Mesendoderm (in vitro differentiated cells): ENCODE data around the gene MED4.

Source experiments
- DNase-seq: peaks from one replicate; pipeline ENCODE4 v3.0.0; 2013
- H2AK5ac ChIP-seq: 2 replicates; pipeline ENCODE4 v1.6.1; 2013; ENCODE audit warnings: low read length, inconsistent platforms
- H2BK120ac ChIP-seq: 2 replicates; pipeline ENCODE4 v1.6.1; 2013; ENCODE audit warnings: low read depth, mild to moderate bottlenecking, low read length, moderate library complexity, mixed read lengths
- H2BK15ac ChIP-seq: replicated peaks from 2 replicates; pipeline ENCODE4 v1.6.1; 2013; ENCODE audit warnings: low read depth, mild to moderate bottlenecking, moderate library complexity
- H2BK5ac ChIP-seq: 2 replicates; pipeline ENCODE4 v1.6.1; 2013; ENCODE audit warnings: low read length, inconsistent platforms
- H3K18ac ChIP-seq: 2 replicates; pipeline ENCODE4 v1.6.1; 2013; ENCODE audit warnings: mild to moderate bottlenecking, low read length, mixed read lengths
- H3K23ac ChIP-seq: one replicate; pipeline ENCODE4 v1.6.1; 2013; ENCODE audit warnings: low read length
- H3K27ac ChIP-seq: 2 replicates; pipeline ENCODE4 v1.5.1; 2013; ENCODE audit warnings: low read depth, mild to moderate bottlenecking, inconsistent platforms, low read length, moderate library complexity
- H3K27me3 ChIP-seq: 2 replicates; pipeline ENCODE4 v1.6.1; 2013; ENCODE audit warnings: low read length, control low read depth, mild to moderate bottlenecking, inconsistent platforms; ENCODE audit not compliant: insufficient read depth, poor library complexity
- H3K36me3 ChIP-seq: 2 replicates; pipeline ENCODE4 v1.6.1; 2013; ENCODE audit warnings: low read length, inconsistent platforms; ENCODE audit not compliant: control insufficient read depth, insufficient read depth
- H3K4ac ChIP-seq: one replicate; pipeline ENCODE4 v1.6.1; 2013; ENCODE audit warnings: low read depth, mild to moderate bottlenecking, low read length, moderate library complexity
- H3K4me1 ChIP-seq: 2 replicates; pipeline ENCODE4 v1.6.1; 2013; ENCODE audit warnings: low read depth, low read length, inconsistent platforms; ENCODE audit not compliant: control insufficient read depth
- H3K4me2 ChIP-seq: 2 replicates; pipeline ENCODE4 v1.6.1; 2013; ENCODE audit warnings: low read length
- H3K4me3 ChIP-seq: 2 replicates; pipeline ENCODE4 v1.5.1; 2013; ENCODE audit warnings: mild to moderate bottlenecking, low read length
- H3K56ac ChIP-seq: one replicate; pipeline ENCODE4 v1.6.1; 2013; ENCODE audit warnings: low read length
- H3K79me1 ChIP-seq: 2 replicates; pipeline ENCODE4 v1.6.1; 2013; ENCODE audit warnings: low read length, inconsistent platforms
- H3K79me2 ChIP-seq: 2 replicates; pipeline ENCODE4 v1.6.1; 2013; ENCODE audit warnings: mild to moderate bottlenecking, low read length; ENCODE audit not compliant: control insufficient read depth, insufficient read depth
- H3K9ac ChIP-seq: 2 replicates; pipeline ENCODE4 v1.6.1; 2013; ENCODE audit warnings: low read length, inconsistent platforms
- H4K5ac ChIP-seq: one replicate; pipeline ENCODE4 v1.6.1; 2013; ENCODE audit warnings: low read length
- H4K8ac ChIP-seq: one replicate; pipeline ENCODE4 v1.6.1; 2013; ENCODE audit warnings: low read depth, mild to moderate bottlenecking, control low read depth, low read length, moderate library complexity
- WGBS: extraction: QIAGEN DNeasy Blood & Tissue Kit; methylation state at CpG from one replicate; pipeline ENCODE4 v1.1.7; 2013; ENCODE audit warnings: low lambda C conversion rate, missing lambda C conversion rate; ENCODE audit not compliant: insufficient coverage; ENCODE audit errors: extremely low coverage; 5-methylcytosine and 5-hydroxymethylcytosine counted together

MED4 gene

DNA sequence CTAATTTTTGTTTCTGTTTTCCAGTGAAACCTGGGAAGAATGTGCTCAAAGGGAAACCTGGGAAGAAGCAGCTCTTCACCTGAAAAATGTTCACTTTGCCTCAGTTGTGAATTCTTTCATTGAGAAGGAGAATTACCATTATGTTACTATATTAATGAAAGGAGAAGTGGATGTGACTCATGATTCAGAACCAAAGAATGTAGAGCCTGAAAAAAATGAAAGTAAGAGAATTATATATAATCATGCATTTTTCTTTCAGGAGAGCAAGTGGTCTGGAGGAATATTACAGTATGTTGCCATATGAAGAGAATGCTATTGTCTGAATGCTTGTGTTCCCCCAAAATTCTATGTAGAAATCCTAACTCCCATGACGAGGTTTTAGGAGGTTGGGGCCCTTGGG lies 54.0 kb downstream of the MED4 start:
- H3K36me3 ChIP-seq, result peaks cover 4% of the 10 kb centered on the region
- WGBS, result no CpG with 5 or more reads among the region's 1 CpG

DNA sequence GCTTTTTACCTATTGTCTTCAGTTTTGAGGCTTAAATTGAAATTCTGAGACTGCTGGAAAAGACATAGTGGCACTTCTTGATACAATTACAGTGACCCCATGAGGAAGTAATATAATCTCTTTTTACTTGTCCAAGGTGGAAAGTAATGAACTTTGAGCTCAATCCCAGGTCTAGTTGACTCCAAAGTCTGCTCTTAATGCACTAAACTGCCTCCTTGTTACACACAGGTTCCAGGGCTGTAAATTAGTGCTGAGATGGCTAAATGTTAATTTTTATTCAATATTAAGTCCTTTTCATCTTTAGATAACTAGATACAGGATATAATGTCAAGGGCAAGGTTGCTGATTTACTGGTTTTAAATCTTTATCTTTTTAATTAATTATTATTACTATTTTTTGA lies 54.9 kb downstream of the MED4 start:
- Histone ChIP-seq H3K4me3 (no peak overlapping the region), H3K79me1 (peaks cover 4% of the 10 kb centered on the region), H3K18ac (no peak overlapping the region), H3K36me3 (peaks cover 4% of the 10 kb centered on the region), H4K8ac (no peak overlapping the region), H3K23ac (no peak overlapping the region), H3K79me2 (peaks cover 12% of the 10 kb centered on the region), H4K5ac (no peak overlapping the region), H2BK5ac (no peak overlapping the region), H3K56ac (no peak overlapping the region), H3K4me2 (no peak overlapping the region), H3K27me3 (no peaks in the 10 kb centered on the region), H2BK15ac (no peak overlapping the region), H2AK5ac (no peak overlapping the region), H3K27ac (peak overlapping the region; percentile 44), H2BK120ac (no peak overlapping the region), H3K4me1 (peaks cover 6% of the 10 kb centered on the region), H3K9ac (no peak overlapping the region), H3K4ac (no peak overlapping the region)
- no peak for DNase-seq

More for the DNA sequence above, 54.0 kb downstream of the MED4 start:
- Histone ChIP-seq H3K4me1 (peaks cover 6% of the 10 kb centered on the region), H2AK5ac (no peak overlapping the region), H3K79me2 (peaks cover 12% of the 10 kb centered on the region), H3K27ac (no peak overlapping the region), H2BK15ac (no peak overlapping the region), H3K56ac (no peak overlapping the region), H4K8ac (no peak overlapping the region), H3K23ac (no peak overlapping the region), H3K27me3 (no peaks in the 10 kb centered on the region), H3K4me3 (no peak overlapping the region), H3K18ac (no peak overlapping the region), H3K4me2 (no peak overlapping the region), H3K9ac (no peak overlapping the region), H2BK5ac (no peak overlapping the region), H3K4ac (no peak overlapping the region), H2BK120ac (no peak overlapping the region), H4K5ac (no peak overlapping the region), H3K79me1 (peaks cover 4% of the 10 kb centered on the region)
- no peak for DNase-seq

DNA sequence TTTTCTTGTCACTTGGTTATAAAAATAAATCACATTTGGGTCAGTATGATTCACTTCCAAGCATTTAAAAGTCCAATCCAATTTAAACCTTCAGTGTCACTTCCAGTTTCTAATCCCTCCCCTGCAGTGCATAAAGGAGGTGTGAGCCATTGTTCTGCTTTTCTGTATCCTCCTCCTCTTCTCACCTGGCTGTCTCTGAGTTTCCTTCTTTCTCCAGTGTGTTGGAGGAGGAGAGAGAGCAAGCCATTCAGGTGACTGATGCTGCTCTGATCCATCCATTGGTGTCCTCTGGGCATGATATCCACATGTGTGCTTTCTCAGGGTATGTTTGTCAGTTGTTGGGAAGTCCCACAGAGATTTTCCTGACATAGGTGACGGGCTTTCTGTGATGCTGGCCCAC lies 56.1 kb downstream of the MED4 start:
- H3K18ac ChIP-seq, result peak overlapping the region; percentile 1
- peaks cover 12% of the 10 kb centered on the region for H3K79me2 ChIP-seq
- H3K36me3 ChIP-seq, result peaks cover 4% of the 10 kb centered on the region
- DNase-seq, result peak; percentile 88
- no peak overlapping the region for H3K4ac ChIP-seq
- peak overlapping the region; percentile 87 for H3K27ac ChIP-seq
- H4K5ac ChIP-seq, result no peak overlapping the region
- no peak overlapping the region for H2AK5ac ChIP-seq
- H2BK120ac ChIP-seq, result no peak overlapping the region
- H3K4me1 ChIP-seq, result peaks cover 6% of the 10 kb centered on the region
- peak overlapping the region; percentile 3 for H3K4me2 ChIP-seq
- H3K4me3 ChIP-seq, result no peak overlapping the region
- H2BK5ac ChIP-seq, result peak overlapping the region; percentile 1
- WGBS, result no CpG with 5 or more reads among the region's 1 CpG
- no peaks in the 10 kb centered on the region for H3K27me3 ChIP-seq
- no peak overlapping the region for H4K8ac ChIP-seq
- peak overlapping the region; percentile 26 for H3K9ac ChIP-seq
- peak overlapping the region; percentile 52 for H3K56ac ChIP-seq
- peaks cover 4% of the 10 kb centered on the region for H3K79me1 ChIP-seq
- H2BK15ac ChIP-seq, result no peak overlapping the region
- H3K23ac ChIP-seq, result no peak overlapping the region

DNA sequence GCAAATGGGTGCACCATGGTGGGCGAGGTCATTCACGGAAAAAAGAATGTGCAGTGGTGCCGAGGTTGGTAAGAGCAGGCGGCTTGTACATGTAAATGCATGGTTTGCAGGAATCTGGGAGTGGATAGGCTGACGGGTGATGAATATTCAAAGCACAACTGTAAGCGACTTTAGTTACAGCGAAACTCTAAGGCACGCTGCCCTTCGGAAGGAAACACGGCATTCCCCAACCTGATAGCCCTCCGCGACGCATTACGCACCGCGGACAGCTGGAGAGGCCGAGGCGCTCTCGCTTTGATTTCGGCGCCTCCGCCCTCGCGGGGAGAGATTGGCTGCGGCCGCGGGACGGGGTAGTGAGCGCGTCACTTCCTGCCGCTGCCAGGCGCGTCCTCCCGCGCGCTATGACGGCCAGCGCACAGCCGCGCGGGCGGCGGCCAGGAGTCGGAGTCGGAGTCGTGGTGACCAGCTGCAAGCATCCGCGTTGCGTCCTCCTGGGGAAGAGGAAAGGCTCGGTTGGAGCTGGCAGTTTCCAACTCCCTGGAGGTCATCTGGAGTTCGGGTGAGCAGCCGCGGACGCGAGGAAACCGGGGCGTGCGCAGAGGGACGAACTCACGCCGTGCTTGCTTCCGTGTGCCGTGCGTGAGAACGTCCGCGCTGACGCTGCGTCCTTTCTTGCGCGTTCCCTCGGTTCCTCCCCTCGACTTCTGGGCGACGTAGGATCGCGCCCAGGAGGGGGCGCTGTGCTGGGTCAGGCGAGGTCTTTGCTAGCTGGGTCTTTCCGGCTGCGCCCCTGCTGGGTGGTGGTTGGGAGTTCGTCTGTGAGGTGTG lies 57.3 kb downstream of the MED4 start, which contains the start of gene NUDT15:
TSS of gene NUDT15 (plus strand) at position 381 of the 828 bp plus-strand sequence. CDS start at position 402, 21 bp downstream.
- H3K4me2 ChIP-seq, result peak within 1 kb of the TSS; percentile 68
- peaks cover 4% of the 10 kb centered on the region for H3K79me1 ChIP-seq
- peak within 1 kb of the TSS; percentile 4 for H3K18ac ChIP-seq
- peaks cover 4% of the 10 kb centered on the region for H3K36me3 ChIP-seq
- no peak within 1 kb of the TSS for H3K23ac ChIP-seq
- DNase-seq, result peak; percentile 98
- WGBS, result no CpG with 5 or more reads among the region's 82 CpGs
- peak within 1 kb of the TSS; percentile 93 for H3K27ac ChIP-seq
- H2AK5ac ChIP-seq, result peak within 1 kb of the TSS; percentile 66
- H3K79me2 ChIP-seq, result peaks cover 12% of the 10 kb centered on the region
- H4K5ac ChIP-seq, result no peak within 1 kb of the TSS
- H3K4me1 ChIP-seq, result peaks cover 6% of the 10 kb centered on the region
- no peak within 1 kb of the TSS for H4K8ac ChIP-seq
- no peak within 1 kb of the TSS for H2BK120ac ChIP-seq
- H2BK15ac ChIP-seq, result no peak within 1 kb of the TSS
- H2BK5ac ChIP-seq, result peak within 1 kb of the TSS; percentile 82
- H3K9ac ChIP-seq, result peak within 1 kb of the TSS; percentile 84
- H3K4me3 ChIP-seq, result peak within 1 kb of the TSS; percentile 66
- peak within 1 kb of the TSS; percentile 73 for H3K4ac ChIP-seq
- peak within 1 kb of the TSS; percentile 94 for H3K56ac ChIP-seq
- no peaks in the 10 kb centered on the region for H3K27me3 ChIP-seq

DNA sequence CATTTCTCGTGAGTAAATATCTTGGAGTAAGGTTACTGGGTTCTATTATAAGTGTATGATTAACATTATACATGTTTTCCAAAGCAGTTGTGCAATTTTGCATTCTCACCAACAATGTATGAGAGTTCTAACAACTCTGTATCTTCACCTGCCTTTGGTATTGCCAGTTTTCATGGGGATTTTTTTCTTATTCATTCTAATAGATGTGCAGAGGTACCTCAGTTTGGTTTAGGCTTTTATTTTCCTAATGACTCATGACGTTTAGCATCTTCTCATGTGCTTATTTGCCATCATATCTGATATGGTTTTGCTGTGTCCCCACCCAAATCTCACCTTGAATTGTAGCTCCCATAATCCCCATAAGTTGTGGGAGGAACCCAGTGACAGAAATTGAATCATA lies 65.0 kb downstream of the MED4 start:
- H3K27me3 ChIP-seq, result no peaks in the 10 kb centered on the region
- WGBS, result no CpG with 5 or more reads among the region's 2 CpGs
- H3K4me1 ChIP-seq, result no peaks in the 10 kb centered on the region
- H3K79me2 ChIP-seq, result no peaks in the 10 kb centered on the region
- no peak overlapping the region for H4K5ac ChIP-seq
- H3K18ac ChIP-seq, result no peak overlapping the region
- H3K4me3 ChIP-seq, result no peak overlapping the region
- no peaks in the 10 kb centered on the region for H3K79me1 ChIP-seq
- no peak overlapping the region for H2BK15ac ChIP-seq
- no peak overlapping the region for H3K4ac ChIP-seq
- no peak overlapping the region for H3K27ac ChIP-seq
- no peak overlapping the region for H4K8ac ChIP-seq
- no peak overlapping the region for H3K56ac ChIP-seq
- H3K36me3 ChIP-seq, result no peaks in the 10 kb centered on the region
- no peak overlapping the region for H3K9ac ChIP-seq
- H3K4me2 ChIP-seq, result no peak overlapping the region
- H2BK5ac ChIP-seq, result no peak overlapping the region
- H3K23ac ChIP-seq, result no peak overlapping the region
- no peak overlapping the region for H2AK5ac ChIP-seq
- DNase-seq, result no peak
- H2BK120ac ChIP-seq, result no peak overlapping the region

DNA sequence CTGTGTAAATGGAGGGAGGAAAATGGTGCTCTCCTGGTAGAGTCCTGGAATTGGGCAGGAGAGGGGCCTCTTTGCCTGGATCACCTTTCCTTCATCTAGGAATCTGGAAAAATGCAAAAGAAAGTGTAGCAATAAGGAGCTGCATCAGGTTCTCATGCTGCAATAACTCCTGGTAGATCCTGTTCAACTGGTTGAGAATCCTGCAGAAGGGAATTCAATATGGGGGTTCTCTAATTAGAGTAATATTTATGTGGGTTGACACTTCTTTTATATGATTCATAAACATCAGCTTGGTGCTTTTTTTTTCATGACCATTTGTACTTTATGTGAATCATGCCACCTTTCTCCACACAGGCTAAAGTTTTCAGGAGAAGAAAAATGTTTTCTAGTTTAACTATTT lies 66.8 kb downstream of the MED4 start:
- Histone ChIP-seq H3K56ac (no peak overlapping the region), H3K4me1 (no peaks in the 10 kb centered on the region), H2BK15ac (no peak overlapping the region), H4K8ac (no peak overlapping the region), H3K9ac (no peak overlapping the region), H3K27ac (no peak overlapping the region), H2BK5ac (no peak overlapping the region), H3K4me2 (no peak overlapping the region), H3K4me3 (no peak overlapping the region), H4K5ac (no peak overlapping the region), H3K79me2 (no peaks in the 10 kb centered on the region), H3K27me3 (no peaks in the 10 kb centered on the region), H3K18ac (no peak overlapping the region), H2BK120ac (no peak overlapping the region), H3K36me3 (no peaks in the 10 kb centered on the region), H3K23ac (no peak overlapping the region), H3K79me1 (no peaks in the 10 kb centered on the region), H3K4ac (no peak overlapping the region), H2AK5ac (no peak overlapping the region)
- DNase-seq, result no peak
